ENCODE results near the gene TMEM154. TPM values are rescaled to one million over a fixed set of nuclear protein-coding genes. Genes with fewer than 3 reads are reported as not detected.

The TMEM154 gene, protein sequence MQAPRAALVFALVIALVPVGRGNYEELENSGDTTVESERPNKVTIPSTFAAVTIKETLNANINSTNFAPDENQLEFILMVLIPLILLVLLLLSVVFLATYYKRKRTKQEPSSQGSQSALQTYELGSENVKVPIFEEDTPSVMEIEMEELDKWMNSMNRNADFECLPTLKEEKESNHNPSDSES
- total RNA-seq = 1.8 and 7.4 TPM in 2 replicates

DNA sequence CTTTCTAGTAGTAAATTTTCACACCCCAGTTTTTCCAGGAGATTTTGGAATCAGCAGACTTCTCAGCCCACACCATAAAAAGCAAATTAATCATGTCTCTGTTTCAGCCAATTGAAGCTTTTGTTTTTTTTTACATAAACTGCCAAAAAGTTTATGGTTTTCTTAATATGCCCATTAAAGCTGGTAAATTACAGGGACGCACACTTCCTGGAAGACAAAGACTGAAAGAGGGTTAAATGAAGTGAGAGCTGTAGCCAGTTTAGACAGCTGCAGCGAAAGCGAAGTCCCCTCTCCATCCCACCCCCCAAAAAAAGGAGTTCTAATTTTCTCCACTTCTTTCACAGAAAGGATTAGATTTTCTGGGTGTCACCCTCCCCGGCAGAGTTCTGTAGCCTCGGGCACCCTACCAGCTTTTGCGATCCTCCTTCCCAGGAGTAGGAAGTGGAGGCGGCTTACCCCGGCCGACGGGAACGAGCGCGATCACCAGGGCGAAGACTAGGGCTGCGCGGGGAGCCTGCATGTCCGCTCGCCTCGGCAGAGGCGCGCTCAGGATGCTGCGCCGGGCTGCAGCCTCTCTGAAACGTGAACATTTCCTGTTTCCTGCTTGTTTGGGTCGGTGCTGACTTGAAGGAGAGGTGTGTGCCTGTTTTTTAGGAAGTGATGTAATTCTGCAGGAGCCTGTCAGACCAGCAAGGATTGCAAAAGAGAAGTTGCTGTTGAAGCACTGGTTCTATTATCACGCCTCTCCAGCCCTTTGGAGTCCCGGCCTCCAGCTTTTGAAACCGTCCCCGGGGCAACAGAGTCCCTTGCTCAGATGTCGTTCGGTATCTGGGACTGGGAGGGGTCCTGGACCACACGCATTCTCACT lies at the start of gene TMEM154:
TSS of gene TMEM154 (minus strand) at position 584 of the 868 bp plus-strand sequence. CDS start at position 520, 64 bp downstream.

Other genes with a start within 250 kb of the TMEM154 start
- gene FBXW7, start 143.9 kb downstream of the TMEM154 start, total RNA-seq = 14.4 and 27.4 TPM in 2 replicates
- 0.16 TPM in 1 of 2 replicates, not detected in the other for gene TIGD4, start 99.7 kb upstream of the TMEM154 start, total RNA-seq
- 25.8 and 27.4 TPM in 2 replicates for gene ARFIP1, start 100.0 kb upstream of the TMEM154 start, total RNA-seq

Measured in cardiac atrium fibroblast (primary cell).